ENCODE data around the gene DYNC1H1.

DNA sequence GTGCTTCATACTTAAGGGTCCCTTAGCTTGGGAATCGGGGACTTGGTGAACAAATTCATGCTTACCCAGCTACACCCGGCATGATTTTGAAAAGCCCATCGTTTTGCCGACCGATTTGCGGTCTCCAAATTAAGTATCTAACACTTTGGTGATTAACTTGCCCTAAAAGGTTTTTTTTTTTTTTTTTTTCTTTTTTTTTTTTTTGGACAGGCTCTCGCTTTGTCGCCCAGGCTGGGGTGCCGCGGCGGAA, 123.3 kb downstream of the DYNC1H1 start:
- TF ChIP-seq CTCF (IDR thresholded peaks at IDR 0.05 in 4 of 5, conservative IDR thresholded peaks at IDR 0.05 in 1 of 5) (no peak), POLR2A (IDR thresholded peaks at IDR 0.05) (no peak)
